ENCODE results near the gene LGSN.
"Not testable (repeated sequence)": the region's sequence is repeated elsewhere in the genome, so short reads cannot be mapped to it uniquely, and the experiment has no call there.

LGSN gene

GRCh38 chr6:63246581-63246980 lies 73.2 kb downstream of the LGSN start:
- DNase-seq (ENCODE audit: extremely low read depth in 1 of 2, low read depth in 1 of 2): no peak

GRCh38 chr6:63245909-63246308 lies 73.9 kb downstream of the LGSN start:
- DNase-seq (ENCODE audit: extremely low read depth in 1 of 2, low read depth in 1 of 2): no peak

- DNase-seq (ENCODE audit: extremely low read depth in 1 of 2, low read depth in 1 of 2): no peak
Observed at GRCh38 chr6:63245420-63245819, 74.4 kb downstream of the LGSN start.

- no peak for DNase-seq (ENCODE audit: extremely low read depth in 1 of 2, low read depth in 1 of 2)
Observed at GRCh38 chr6:63236398-63236817, 83.4 kb downstream of the LGSN start.

- not testable (repeated sequence) for DNase-seq (ENCODE audit: extremely low read depth in 1 of 2, low read depth in 1 of 2)
Observed at GRCh38 chr6:63230511-63230910, 89.3 kb downstream of the LGSN start.

GRCh38 chr6:63230027-63230426 lies 89.8 kb downstream of the LGSN start:
- not testable (repeated sequence) for DNase-seq (ENCODE audit: extremely low read depth in 1 of 2, low read depth in 1 of 2)

GRCh38 chr6:63227928-63228894 lies 91.6 kb downstream of the LGSN start:
- DNase-seq (ENCODE audit: extremely low read depth in 1 of 2, low read depth in 1 of 2): not testable (repeated sequence)

GRCh38 chr6:63225987-63226386 lies 93.8 kb downstream of the LGSN start:
- not testable (repeated sequence) for DNase-seq (ENCODE audit: extremely low read depth in 1 of 2, low read depth in 1 of 2)
